ENCODE measurements around the gene ETV3L. TPM values are rescaled to one million over a fixed set of nuclear protein-coding genes. Genes with fewer than 3 reads are reported as not detected.

The ETV3L gene
- total RNA-seq, 2 donors from 2014 or later: 0.26 TPM; not detected in 1

- Mint-ChIP-seq H3K9me3 (no peaks in the 10 kb centered on the region), H3K4me3 (no peak overlapping the region), H3K27me3 (ENCODE audit: insufficient read depth) (peaks cover 2% of the 10 kb centered on the region), H3K4me1 (peaks cover 6% of the 10 kb centered on the region), H3K36me3 (ENCODE audit: low read depth) (no peaks in the 10 kb centered on the region), H3K27ac (no peak overlapping the region)
- TF ChIP-seq CTCF (conservative IDR thresholded peaks at IDR 0.05): no peak
- 57 to 82% methylated on average over 2 to 3 of the region's 5 CpGs for WGBS, 2 experiments (ENCODE audit: insufficient coverage in 1 of 2, insufficient read length in 1 of 2)
- H3K27me3 ChIP-seq (ENCODE audit: control insufficient read depth, insufficient read depth, low read length, poor library complexity, severe bottlenecking): no peaks in the 10 kb centered on the region
- no peak overlapping the region for H3K4me3 ChIP-seq (ENCODE audit: low read length)
- H3K4me1 ChIP-seq (ENCODE audit: control insufficient read depth, insufficient read depth, low read length): no peaks in the 10 kb centered on the region
- H3K9me3 ChIP-seq (ENCODE audit: control insufficient read depth, low read length): no peaks in the 10 kb centered on the region
- no peaks in the 10 kb centered on the region for H3K36me3 ChIP-seq (ENCODE audit: control insufficient read depth, insufficient read depth, low read length)
- no peak for DNase-seq
- no peak overlapping the region for H3K9ac ChIP-seq (ENCODE audit: extremely low read depth, low read length, poor library complexity, severe bottlenecking)
- H3K27ac ChIP-seq (ENCODE audit: low read depth, low read length): no peak overlapping the region
Measured at GRCh38 chr1:157081707-157082106, 17.9 kb downstream of the ETV3L start.

GRCh38 chr1:157080714-157081113 is 18.9 kb downstream of the ETV3L start:
- H3K36me3 Mint-ChIP-seq (ENCODE audit: low read depth): no peaks in the 10 kb centered on the region
- Histone ChIP-seq H3K9ac (ENCODE audit: extremely low read depth, low read length, poor library complexity, severe bottlenecking) (no peak overlapping the region), H3K4me3 (ENCODE audit: low read length) (no peak overlapping the region), H3K36me3 (ENCODE audit: control insufficient read depth, insufficient read depth, low read length) (no peaks in the 10 kb centered on the region), H3K4me1 (ENCODE audit: control insufficient read depth, insufficient read depth, low read length) (no peaks in the 10 kb centered on the region), H3K9me3 (ENCODE audit: control insufficient read depth, low read length) (no peaks in the 10 kb centered on the region), H3K27me3 (ENCODE audit: control insufficient read depth, insufficient read depth, low read length, poor library complexity, severe bottlenecking) (no peaks in the 10 kb centered on the region), H3K27ac (ENCODE audit: low read depth, low read length) (no peak overlapping the region)
- TF ChIP-seq CTCF (conservative IDR thresholded peaks at IDR 0.05): no peak
- H3K4me3 Mint-ChIP-seq: no peak overlapping the region
- H3K27me3 Mint-ChIP-seq (ENCODE audit: insufficient read depth): peaks cover 2% of the 10 kb centered on the region
- H3K9me3 Mint-ChIP-seq: no peaks in the 10 kb centered on the region
- DNase-seq: no peak
- peaks cover 3% of the 10 kb centered on the region for H3K4me1 Mint-ChIP-seq
- WGBS, 2 experiments (ENCODE audit: insufficient coverage in 1 of 2, insufficient read length in 1 of 2): 91 to 92% methylated on average over 9 to 10 of the region's 10 CpGs
- H3K27ac Mint-ChIP-seq: no peak overlapping the region

- H3K9me3 Mint-ChIP-seq: no peaks in the 10 kb centered on the region
- H3K4me1 Mint-ChIP-seq: peaks cover 10% of the 10 kb centered on the region
- H3K27me3 Mint-ChIP-seq (ENCODE audit: insufficient read depth): peaks cover 12% of the 10 kb centered on the region
- Histone ChIP-seq H3K9ac (ENCODE audit: extremely low read depth, low read length, poor library complexity, severe bottlenecking) (no peak overlapping the region), H3K9me3 (ENCODE audit: control insufficient read depth, low read length) (no peaks in the 10 kb centered on the region), H3K36me3 (ENCODE audit: control insufficient read depth, insufficient read depth, low read length) (no peaks in the 10 kb centered on the region), H3K4me3 (ENCODE audit: low read length) (no peak overlapping the region), H3K4me1 (ENCODE audit: control insufficient read depth, insufficient read depth, low read length) (no peaks in the 10 kb centered on the region), H3K27me3 (ENCODE audit: control insufficient read depth, insufficient read depth, low read length, poor library complexity, severe bottlenecking) (no peaks in the 10 kb centered on the region), H3K27ac (ENCODE audit: low read depth, low read length) (no peak overlapping the region)
- H3K36me3 Mint-ChIP-seq (ENCODE audit: low read depth): no peaks in the 10 kb centered on the region
- WGBS, 2 experiments (ENCODE audit: insufficient coverage in 1 of 2, insufficient read length in 1 of 2): 93 to 100% methylated on average over 1 of the region's 1 CpG
- H3K27ac Mint-ChIP-seq: no peak overlapping the region
- H3K4me3 Mint-ChIP-seq: no peak overlapping the region
- no peak for DNase-seq
- no peak for TF ChIP-seq CTCF (conservative IDR thresholded peaks at IDR 0.05)
Measured at GRCh38 chr1:157077394-157077793, 22.2 kb downstream of the ETV3L start.
